Caco-2 (cell line): ENCODE data around the gene ALOX12B. TPM values are rescaled to one million over a fixed set of nuclear protein-coding genes. Genes with fewer than 3 reads are reported as not detected.

Experiments used
- BruUV-seq: library from RNA; stranded (reverse); fragments of 400-500 nt; replicated peaks from 2 replicates; lab custom pipeline; 2021; lab: Mats Ljungman, UMichigan
- CTCF ChIA-PET: fragments of 300-600 bp; sonication (Branson Sonifier 250); formaldehyde crosslinking; loops from one replicate; lab custom pipeline; 2022; ENCODE audit warnings: antibody characterized with exemption; lab: Charles Lee
- POLR2A ChIA-PET: fragments of 300-600 bp; sonication (Branson Sonifier 250); formaldehyde crosslinking; loops from one replicate; lab custom pipeline; 2022; ENCODE audit warnings: antibody characterized with exemption; lab: Charles Lee
- DNase-seq, 2 experiments: peaks; one replicate each; pipeline versions ENCODE4 v3.0.0 to v3.0.0-alpha.2; 2020 to 2022
- H3K27me3 ChIP-seq: replicated peaks from 2 replicates; pipeline ENCODE4 v1.6.0; 2011; ENCODE audit warnings: low read length; ENCODE audit not compliant: control insufficient read depth, insufficient read depth
- H3K36me3 ChIP-seq: 2 replicates; pipeline ENCODE4 v1.5.1; 2011; ENCODE audit warnings: low read length; ENCODE audit not compliant: control insufficient read depth, insufficient read depth
- H3K4me1 ChIP-seq: fragments of 250-450 bp; sonication (Bioruptor Pico); 2 replicates; pipeline ENCODE4 v1.5.1; 2020; ENCODE audit warnings: mild to moderate bottlenecking
- H3K4me3 ChIP-seq: 2 replicates; pipeline ENCODE4 v1.5.1; 2011; ENCODE audit warnings: low read depth, mild to moderate bottlenecking, control low read depth, low read length
- H3K9me3 ChIP-seq: fragments of 250-450 bp; sonication (Bioruptor Pico); 2 replicates; pipeline ENCODE4 v1.5.1; 2020; ENCODE audit warnings: mild to moderate bottlenecking, moderate library complexity
- H3K27ac Mint-ChIP-seq: one replicate; pipeline ENCODE4 v1.8.0; 2022; ENCODE audit warnings: mixed read lengths; ENCODE audit not compliant: unreplicated experiment
- H3K27me3 Mint-ChIP-seq: one replicate; pipeline ENCODE4 v1.8.0; 2022; ENCODE audit warnings: mixed read lengths; ENCODE audit not compliant: insufficient read depth, unreplicated experiment
- H3K36me3 Mint-ChIP-seq: one replicate; pipeline ENCODE4 v1.8.0; 2022; ENCODE audit warnings: mild to moderate bottlenecking, mixed read lengths; ENCODE audit not compliant: insufficient read depth, unreplicated experiment
- H3K4me1 Mint-ChIP-seq: one replicate; pipeline ENCODE4 v1.8.0; 2022; ENCODE audit warnings: low read depth, mixed read lengths; ENCODE audit not compliant: unreplicated experiment
- H3K4me3 Mint-ChIP-seq: one replicate; pipeline ENCODE4 v1.8.0; 2022; ENCODE audit warnings: mild to moderate bottlenecking, moderate library complexity, mixed read lengths; ENCODE audit not compliant: unreplicated experiment
- H3K9me3 Mint-ChIP-seq: one replicate; pipeline ENCODE4 v1.8.0; 2022; ENCODE audit warnings: mixed read lengths; ENCODE audit not compliant: unreplicated experiment
- CTCF ChIP-seq, 2 experiments: fragments of 200-600 bp in 1 of 2; IDR thresholded peaks; 1 replicate in 1 of 2; 2 replicates in 1 of 2; pipeline versions ENCODE4 v1.5.1 to v1.8.0; 2011 to 2022; ENCODE audit warnings: antibody characterized with exemption in 1 of 2, control low read depth in 1 of 2, inconsistent platforms in 1 of 2, low read depth in 1 of 2, low read length in 1 of 2, mild to moderate bottlenecking in 1 of 2, moderate library complexity in 1 of 2; ENCODE audit not compliant: insufficient read depth in 1 of 2, severe bottlenecking in 1 of 2, unreplicated experiment in 1 of 2
- intact Hi-C: fragments of 100-400 bp; cut with micrococcal nuclease; formaldehyde crosslinking; loops from one replicate; pipeline ENCODE4 v1.10.0; 2022; ENCODE audit not compliant: unreplicated experiment
- total RNA-seq: library from RNA; stranded (reverse); gene quantifications from 2 replicates; pipeline ENCODE4 v1.2.3, GENCODE V29; 2022

The ALOX12B gene
- total RNA-seq, 1 experiment from 2014 or later: 0.34 TPM

GRCh38 chr17:8048736-8049135 lies 38.8 kb downstream of the ALOX12B start:
- H3K27me3 Mint-ChIP-seq: no peaks in the 10 kb centered on the region

GRCh38 chr17:8048236-8048635 lies 39.3 kb downstream of the ALOX12B start:
- TF ChIP-seq CTCF (IDR thresholded peaks at IDR 0.05; ENCODE audit: insufficient read depth in 1 of 2, low read depth in 1 of 2, low read length in 1 of 2, severe bottlenecking in 1 of 2, unreplicated experiment in 1 of 2): no peak
- CTCF ChIA-PET: no interaction called here

More at GRCh38 chr17:8048736-8049135, 38.8 kb downstream of the ALOX12B start:
- Mint-ChIP-seq H3K36me3 (no peaks in the 10 kb centered on the region), H3K27ac (no peak overlapping the region), H3K4me3 (no peak overlapping the region), H3K4me1 (no peaks in the 10 kb centered on the region), H3K9me3 (no peaks in the 10 kb centered on the region)
- BruUV-seq: no TSS peak
- POLR2A ChIA-PET: no interaction called here
- CTCF ChIA-PET: interaction anchor here (0.6 to 0.9 kb wide), 2 partner anchors 25 to 192 kb away, joined by 4 to 5 read pairs; partner anchors contain the start of gene NAA38
- no peak for DNase-seq
- H3K36me3 ChIP-seq: no peaks in the 10 kb centered on the region
- H3K4me3 ChIP-seq: no peak overlapping the region
- no peaks in the 10 kb centered on the region for H3K4me1 ChIP-seq
- TF ChIP-seq CTCF (IDR thresholded peaks at IDR 0.05; ENCODE audit: insufficient read depth in 1 of 2, low read depth in 1 of 2, low read length in 1 of 2, severe bottlenecking in 1 of 2, unreplicated experiment in 1 of 2): no peak
- intact Hi-C loops: no loop called here
- no peaks in the 10 kb centered on the region for H3K9me3 ChIP-seq
- H3K27me3 ChIP-seq: no peaks in the 10 kb centered on the region

GRCh38 chr17:8047769-8048110 lies 39.8 kb downstream of the ALOX12B start:
- BruUV-seq: no TSS peak
- Histone ChIP-seq H3K4me1 (no peaks in the 10 kb centered on the region), H3K4me3 (no peak overlapping the region), H3K36me3 (no peaks in the 10 kb centered on the region), H3K9me3 (no peaks in the 10 kb centered on the region), H3K27me3 (no peaks in the 10 kb centered on the region)
- intact Hi-C loops: no loop called here
- DNase-seq: no peak
- Mint-ChIP-seq H3K4me3 (no peak overlapping the region), H3K27me3 (no peaks in the 10 kb centered on the region), H3K4me1 (no peaks in the 10 kb centered on the region), H3K36me3 (no peaks in the 10 kb centered on the region), H3K27ac (no peak overlapping the region), H3K9me3 (no peaks in the 10 kb centered on the region)
- no peak for TF ChIP-seq CTCF (IDR thresholded peaks at IDR 0.05; ENCODE audit: insufficient read depth in 1 of 2, low read depth in 1 of 2, low read length in 1 of 2, severe bottlenecking in 1 of 2, unreplicated experiment in 1 of 2)
- CTCF ChIA-PET: no interaction called here
- POLR2A ChIA-PET: no interaction called here

More at GRCh38 chr17:8048236-8048635, 39.3 kb downstream of the ALOX12B start:
- Mint-ChIP-seq H3K27ac (no peak overlapping the region), H3K27me3 (no peaks in the 10 kb centered on the region), H3K36me3 (no peaks in the 10 kb centered on the region), H3K9me3 (no peaks in the 10 kb centered on the region), H3K4me3 (no peak overlapping the region), H3K4me1 (no peaks in the 10 kb centered on the region)
- Histone ChIP-seq H3K27me3 (no peaks in the 10 kb centered on the region), H3K36me3 (no peaks in the 10 kb centered on the region), H3K9me3 (no peaks in the 10 kb centered on the region), H3K4me1 (no peaks in the 10 kb centered on the region), H3K4me3 (no peak overlapping the region)
- no peak for DNase-seq
- POLR2A ChIA-PET: no interaction called here
- no TSS peak for BruUV-seq
- intact Hi-C loops: no loop called here
